Esophagus squamous epithelium (tissue), 5 donors: Measurements from ENCODE around the gene MSN. TPM values are rescaled to one million over a fixed set of nuclear protein-coding genes. Genes with fewer than 3 reads are reported as not detected.
"Not testable (repeated sequence)": the region's sequence is repeated elsewhere in the genome, so short reads cannot be mapped to it uniquely, and the experiment has no call there.

Experiments used
- DNase-seq: peaks from one replicate; lab custom pipeline; 2025; lab: John Stamatoyannopoulos, UW
- H3K27ac ChIP-seq, 4 donors: fragments of 200-600 bp; sonication (generic); one replicate each; pipeline ENCODE4 v1.5.1; 2016 to 2019; ENCODE audit warnings: mild to moderate bottlenecking in 1 of 4
- H3K27me3 ChIP-seq, 4 donors: fragments of 200-600 bp; sonication (generic); 1 replicate in 3 of 4; 2 replicates in 1 of 4; pipeline versions ENCODE4 v1.5.1 to v1.6.0; 2017 to 2021; ENCODE audit warnings: antibody characterized with exemption in 1 of 4
- H3K36me3 ChIP-seq, 3 donors: fragments of 200-600 bp; sonication (generic); one replicate each; pipeline ENCODE4 v1.5.1; 2016 to 2019
- H3K4me1 ChIP-seq, 3 donors: fragments of 200-600 bp; sonication (generic); one replicate each; pipeline ENCODE4 v1.5.1; 2017 to 2019
- H3K4me3 ChIP-seq, 4 donors: fragments of 200-600 bp; sonication (generic); 1 replicate in 3 of 4; 2 replicates in 1 of 4; pipeline ENCODE4 v1.5.1; 2016 to 2019; ENCODE audit warnings: mild to moderate bottlenecking in 2 of 4, moderate library complexity in 1 of 4
- H3K9me3 ChIP-seq, 3 donors: fragments of 200-600 bp; sonication (generic); one replicate each; pipeline ENCODE4 v1.5.1; 2016 to 2019
- CTCF ChIP-seq, 6 experiments: fragments of 450-650 bp in 4 of 6; fragments of 200-600 bp in 2 of 6; sonication (generic) in 2 of 6; IDR thresholded peaks; one replicate each; pipeline ENCODE4 v1.5.1; 2016 to 2019; ENCODE audit warnings: antibody characterized with exemption in 6 of 6, mild to moderate bottlenecking in 4 of 6, moderate library complexity in 4 of 6
- POLR2A ChIP-seq, 4 donors: fragments of 450-650 bp; IDR thresholded peaks; one replicate each; pipeline ENCODE4 v1.6.1; 2017; ENCODE audit warnings: antibody characterized with exemption in 4 of 4, mild to moderate bottlenecking in 4 of 4, moderate library complexity in 3 of 4
- WGBS, 2 donors: methylation state at CpG; one replicate each; pipeline ENCODE4 v1.1.5; 2018; 5-methylcytosine and 5-hydroxymethylcytosine counted together
- intact Hi-C: fragments of 100-400 bp; cut with DNase I; formaldehyde crosslinking; loops from one replicate; pipeline ENCODE4 v1.15.0; 2022
- total RNA-seq, 4 donors: library from RNA; depleted of rRNA; stranded (reverse); fragments of >200 nt; gene quantifications; one replicate each; pipeline ENCODE4 v1.1.0, GENCODE V29; 2016
- donor health status: DM: yes; HTN: yes; CAD: no.

Gene MSN
- total RNA-seq, 4 donors from 2014 or later = 62.4 to 158 (median 133) TPM

GRCh38 chrX:65751519-65751918, 84.1 kb downstream of the MSN start:
- peaks cover 0 to 3% (median 0%) of the 10 kb centered on the region in 4 donors for H3K27me3 ChIP-seq
- H3K9me3 ChIP-seq = no peaks in the 10 kb centered on the region
- H3K4me1 ChIP-seq = peaks cover 0 to 9% (median 0%) of the 10 kb centered on the region in 3 donors
- no peak overlapping the region for H3K4me3 ChIP-seq
- no peak for DNase-seq
- WGBS, 2 donors = 27 to 80% methylated on average over 1 of the region's 2 CpGs
- no peaks in the 10 kb centered on the region for H3K36me3 ChIP-seq
- intact Hi-C loops = no loop called here
- no peak overlapping the region for H3K27ac ChIP-seq
- TF ChIP-seq CTCF (IDR thresholded peaks at IDR 0.05) (no peak), POLR2A (IDR thresholded peaks at IDR 0.05) (no peak)

DNA sequence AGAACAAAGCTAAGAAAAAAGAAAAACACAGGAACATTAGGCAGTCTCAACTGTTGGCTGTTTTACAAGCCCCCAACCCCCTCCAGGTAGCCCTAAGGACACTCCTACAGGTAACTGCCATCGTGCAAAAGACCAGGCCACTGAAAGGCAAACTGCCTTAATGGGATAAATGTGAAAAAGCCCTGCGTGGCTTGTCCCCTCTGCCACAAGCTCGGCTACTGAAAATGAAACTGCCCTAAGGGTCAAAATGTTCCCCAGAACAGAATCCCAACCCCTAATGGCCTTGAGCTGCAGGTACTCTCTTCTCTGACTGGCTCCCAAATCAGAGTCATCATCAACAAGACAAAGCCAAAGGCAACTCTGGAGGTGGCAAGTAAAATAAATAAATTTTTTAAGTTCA, 84.8 kb downstream of the MSN start:
- no peaks in the 10 kb centered on the region for H3K36me3 ChIP-seq
- peaks cover 0 to 9% (median 0%) of the 10 kb centered on the region in 3 donors for H3K4me1 ChIP-seq
- no peak overlapping the region for H3K4me3 ChIP-seq
- DNase-seq = no peak
- TF ChIP-seq POLR2A (IDR thresholded peaks at IDR 0.05) (no peak), CTCF (IDR thresholded peaks at IDR 0.05) (no peak)
- intact Hi-C loops = no loop called here
- H3K27ac ChIP-seq = no peak overlapping the region
- peaks cover 0 to 3% (median 0%) of the 10 kb centered on the region in 4 donors for H3K27me3 ChIP-seq
- no peaks in the 10 kb centered on the region for H3K9me3 ChIP-seq
- WGBS, 2 donors = 52% methylated on average over 3 of the region's 3 CpGs; no CpG with 5 or more reads in 1 of the 2 donors

DNA sequence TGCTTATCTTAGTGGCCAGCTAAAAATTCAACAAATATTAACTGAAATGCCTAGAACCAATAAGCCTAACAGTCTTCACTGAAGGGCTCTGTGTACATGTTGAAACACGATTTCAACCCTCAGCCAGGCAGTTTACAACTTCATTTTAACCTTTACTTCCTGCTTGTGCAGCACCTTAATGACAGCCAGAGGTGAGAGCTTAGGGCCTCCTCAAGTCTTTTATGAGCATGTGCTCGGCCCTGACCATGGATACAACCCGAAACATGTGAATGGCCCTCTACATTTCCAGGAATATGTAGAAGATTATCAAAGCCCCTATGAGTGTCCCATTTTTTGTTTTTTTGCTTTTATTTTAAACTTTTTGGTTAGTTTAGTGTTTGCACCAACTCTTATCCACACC, 88.3 kb downstream of the MSN start:
- Histone ChIP-seq H3K36me3 (no peaks in the 10 kb centered on the region), H3K4me3 (no peak overlapping the region), H3K4me1 (peaks cover 0 to 9% (median 0%) of the 10 kb centered on the region in 3 donors), H3K27ac (peak overlapping the region in 1 of 4 donors; percentile 39), H3K9me3 (no peaks in the 10 kb centered on the region), H3K27me3 (peaks cover 0 to 3% (median 0%) of the 10 kb centered on the region in 4 donors)
- intact Hi-C loops = no loop called here
- no peak for DNase-seq
- 34 to 54% methylated on average over 3 of the region's 3 CpGs for WGBS, 2 donors
- no peak for TF ChIP-seq CTCF (IDR thresholded peaks at IDR 0.05)
- TF ChIP-seq POLR2A (IDR thresholded peaks at IDR 0.05) = no peak

DNA sequence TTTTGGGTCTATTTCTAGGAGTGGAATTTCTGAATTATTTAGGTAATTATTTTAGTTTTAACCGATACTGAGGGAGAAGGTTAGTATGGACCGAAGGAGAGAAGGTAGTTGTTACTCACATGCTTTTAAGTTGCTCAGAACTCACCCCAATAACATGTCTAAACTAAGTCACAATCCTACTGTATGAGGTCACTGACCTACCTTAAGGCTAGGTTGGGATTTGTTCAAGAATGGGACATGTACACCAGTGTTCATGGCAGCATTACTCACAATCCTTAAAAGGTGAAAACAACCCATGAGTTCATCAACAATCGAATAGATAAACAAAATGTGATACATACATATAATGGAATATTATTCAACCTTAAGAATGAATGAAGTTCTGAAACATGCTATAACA, 90.5 kb downstream of the MSN start:
- Histone ChIP-seq H3K36me3 (no peaks in the 10 kb centered on the region), H3K9me3 (no peaks in the 10 kb centered on the region), H3K4me3 (no peak overlapping the region), H3K27me3 (peaks cover 0 to 3% (median 0%) of the 10 kb centered on the region in 4 donors), H3K27ac (peak overlapping the region in 3 of 4 donors; percentile 3 to 59 (median 31)), H3K4me1 (peaks cover 0 to 9% (median 0%) of the 10 kb centered on the region in 3 donors)
- intact Hi-C loops = no loop called here
- TF ChIP-seq CTCF (IDR thresholded peaks at IDR 0.05) (no peak), POLR2A (IDR thresholded peaks at IDR 0.05) (no peak)
- DNase-seq = no peak
- 48 to 76% methylated on average over 3 of the region's 3 CpGs for WGBS, 2 donors

GRCh38 chrX:65758505-65758904, 91.1 kb downstream of the MSN start:
- DNase-seq = no peak
- H3K9me3 ChIP-seq = no peaks in the 10 kb centered on the region
- no peak for TF ChIP-seq CTCF (IDR thresholded peaks at IDR 0.05)
- H3K4me3 ChIP-seq = no peak overlapping the region
- 53 to 80% methylated on average over 1 of the region's 1 CpG for WGBS, 2 donors
- H3K36me3 ChIP-seq = no peaks in the 10 kb centered on the region
- peaks cover 0 to 9% (median 0%) of the 10 kb centered on the region in 3 donors for H3K4me1 ChIP-seq
- no peak overlapping the region for H3K27ac ChIP-seq
- intact Hi-C loops = no loop called here
- peaks cover 0 to 3% (median 0%) of the 10 kb centered on the region in 4 donors for H3K27me3 ChIP-seq

DNA sequence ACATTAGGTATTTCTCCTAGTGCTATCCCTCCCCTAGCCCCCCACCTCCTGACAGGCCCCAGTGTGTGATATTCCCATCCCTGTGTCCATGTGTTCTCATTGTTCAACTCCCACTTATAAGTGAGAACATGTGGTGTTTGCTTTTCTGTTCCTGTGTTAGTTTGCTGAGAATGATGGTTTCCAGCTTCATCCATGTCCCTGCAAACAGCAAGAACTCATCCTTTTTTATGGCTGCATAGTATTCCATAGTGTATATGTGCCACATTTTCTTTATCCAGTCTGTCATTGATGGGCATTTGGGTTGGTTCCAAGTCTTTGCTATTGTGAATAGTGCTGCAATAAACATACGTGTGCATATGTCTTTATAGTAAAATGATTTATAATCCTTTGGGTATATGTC, 92.1 kb downstream of the MSN start:
- H3K4me1 ChIP-seq, H3K27ac ChIP-seq, H3K36me3 ChIP-seq, H3K4me3 ChIP-seq, intact Hi-C loops, H3K27me3 ChIP-seq, H3K9me3 ChIP-seq, DNase-seq: not testable (repeated sequence)
- 82% methylated on average over 1 of the region's 1 CpG; no CpG with 5 or more reads in 1 of the 2 donors for WGBS, 2 donors
